Measurements from ENCODE around the gene NUDT4. TPM values are rescaled to one million over a fixed set of nuclear protein-coding genes. Genes with fewer than 3 reads are reported as not detected.

Gene NUDT4
- total and polyA plus RNA-seq, 8 donors, result 46.6 to 126 (median 117) TPM

GRCh38 chr12:93336291-93336741 is 41.4 kb upstream of the NUDT4 start:
- Histone ChIP-seq H3K27me3 (no peaks in the 10 kb centered on the region), H3K9me3 (no peaks in the 10 kb centered on the region), H3K36me3 (no peaks in the 10 kb centered on the region), H3K4me1 (no peaks in the 10 kb centered on the region), H3K27ac (no peak overlapping the region), H3K4me3 (no peak overlapping the region)
- no peak for TF ChIP-seq CTCF (IDR thresholded peaks at IDR 0.05)
- ATAC-seq (no peak), DNase-seq (peak in 1 of 4 donors; percentile 41)
- intact Hi-C loops (cut with DNase I), result no loop called here

DNA sequence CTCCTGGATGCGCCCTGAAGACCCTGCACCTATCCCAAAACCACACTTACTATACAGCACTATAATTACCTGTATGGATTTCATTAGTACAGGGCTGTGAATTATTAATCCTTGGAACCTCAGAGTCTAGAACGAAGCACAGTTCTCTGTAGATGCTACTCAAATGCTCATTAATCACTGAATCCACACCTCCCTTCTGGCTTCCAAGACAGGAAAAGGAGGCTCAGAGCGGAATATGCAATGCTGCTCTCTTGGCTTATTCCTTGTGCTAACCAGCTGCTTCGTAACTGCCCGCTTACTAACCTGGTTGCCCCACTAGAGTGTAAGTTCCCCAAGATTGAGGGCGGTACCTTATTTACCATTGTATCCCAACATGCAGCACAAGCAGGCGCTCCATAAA is 39.1 kb upstream of the NUDT4 start:
- Histone ChIP-seq H3K4me1 (no peaks in the 10 kb centered on the region), H3K27me3 (no peaks in the 10 kb centered on the region), H3K9me3 (no peaks in the 10 kb centered on the region), H3K36me3 (no peaks in the 10 kb centered on the region), H3K27ac (no peak overlapping the region), H3K4me3 (no peak overlapping the region)
- intact Hi-C loops (cut with DNase I), result no loop called here
- DNase-seq, result no peak
- TF ChIP-seq CTCF (IDR thresholded peaks at IDR 0.05), result no peak
- no peak for ATAC-seq

DNA sequence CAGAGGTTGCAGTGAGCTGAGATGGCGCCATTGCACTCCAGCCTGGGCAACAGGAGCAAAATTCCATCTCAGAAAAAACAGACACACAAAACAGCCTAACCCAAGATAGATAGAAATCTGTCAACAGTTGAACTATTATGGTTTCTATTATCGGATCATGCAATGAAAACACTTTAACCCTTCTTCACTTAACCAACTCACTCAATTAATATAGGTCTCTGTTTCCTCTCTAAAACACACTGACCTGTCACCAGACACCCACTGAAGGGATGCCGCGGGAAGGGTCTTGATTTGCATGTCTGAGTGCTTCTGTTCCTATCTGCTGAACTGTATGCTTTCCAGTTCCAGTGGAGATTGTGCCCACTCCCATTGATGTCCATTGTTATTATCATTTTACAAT is 38.0 kb upstream of the NUDT4 start:
- intact Hi-C loops (cut with DNase I), result no loop called here
- no peaks in the 10 kb centered on the region for H3K36me3 ChIP-seq
- no peaks in the 10 kb centered on the region for H3K9me3 ChIP-seq
- no peak for TF ChIP-seq CTCF (IDR thresholded peaks at IDR 0.05)
- no peak for ATAC-seq
- no peak for DNase-seq
- no peak overlapping the region for H3K27ac ChIP-seq
- no peaks in the 10 kb centered on the region for H3K27me3 ChIP-seq
- no peak overlapping the region for H3K4me3 ChIP-seq
- H3K4me1 ChIP-seq, result no peaks in the 10 kb centered on the region

- Histone ChIP-seq H3K4me3 (no peak overlapping the region), H3K27me3 (no peaks in the 10 kb centered on the region), H3K36me3 (no peaks in the 10 kb centered on the region), H3K4me1 (no peaks in the 10 kb centered on the region), H3K27ac (no peak overlapping the region), H3K9me3 (no peaks in the 10 kb centered on the region)
- DNase-seq, result no peak
- intact Hi-C loops (cut with DNase I), result no loop called here
- ATAC-seq, result no peak
- no peak for TF ChIP-seq CTCF (IDR thresholded peaks at IDR 0.05)
These were observed 36.2 kb upstream of the NUDT4 start for GRCh38 chr12:93341409-93342049.

DNA sequence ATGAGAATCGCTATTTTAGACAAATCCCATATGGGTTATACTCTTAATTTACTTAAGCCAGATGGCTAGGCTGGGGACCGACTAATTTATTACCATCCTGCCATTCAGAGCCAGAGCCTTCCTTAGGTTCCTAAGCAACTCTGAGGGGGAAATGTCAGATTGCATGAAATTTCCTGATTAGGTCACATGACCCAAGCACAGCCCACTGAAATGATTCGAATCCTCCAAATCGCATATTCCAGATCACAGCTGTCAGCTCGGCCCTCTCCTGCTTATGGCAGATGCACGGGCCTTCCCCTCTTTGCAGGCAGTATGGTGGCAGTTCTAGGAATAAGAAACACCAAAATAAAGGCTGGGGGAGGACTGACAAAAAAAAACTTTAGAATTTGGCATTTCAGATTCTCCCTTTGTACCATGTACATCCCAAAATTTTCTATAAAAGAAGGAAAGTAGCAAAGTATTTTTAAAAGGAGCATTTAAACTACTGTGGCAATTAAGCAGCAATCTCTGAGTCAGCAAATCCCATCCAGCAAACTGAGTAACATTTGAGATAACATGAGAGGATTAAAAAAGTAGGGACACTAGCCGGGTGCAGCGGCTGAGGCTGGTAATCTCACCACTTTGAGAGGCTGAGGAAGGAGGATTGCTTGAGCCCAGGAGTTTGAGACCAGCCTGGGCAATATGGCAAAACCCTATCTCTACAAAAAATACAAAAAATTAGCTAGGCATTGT is 30.5 kb upstream of the NUDT4 start:
- no peaks in the 10 kb centered on the region for H3K36me3 ChIP-seq
- H3K27ac ChIP-seq, result no peak overlapping the region
- ATAC-seq (no peak), DNase-seq (peak in 1 of 4 donors; percentile 7)
- no peak for TF ChIP-seq CTCF (IDR thresholded peaks at IDR 0.05)
- H3K27me3 ChIP-seq, result no peaks in the 10 kb centered on the region
- H3K4me3 ChIP-seq, result no peak overlapping the region
- intact Hi-C loops (cut with DNase I), result no loop called here
- H3K4me1 ChIP-seq, result no peaks in the 10 kb centered on the region
- no peaks in the 10 kb centered on the region for H3K9me3 ChIP-seq
